GM19099 (cell line): ENCODE data around the gene PPM1L.

Experiments
- POLR2A ChIP-seq: IDR thresholded peaks from 3 replicates; pipeline ENCODE4 v1.6.1; 2011; ENCODE audit warnings: low read depth; ENCODE audit not compliant: insufficient read length; ENCODE audit errors: extremely low read depth

Gene PPM1L

GRCh38 chr3:160754855-160755747, 930 bp upstream of the PPM1L start:
- TF ChIP-seq POLR2A: peak; percentile 62

GRCh38 chr3:160757233-160758106, 1.4 kb downstream of the PPM1L start:
- TF ChIP-seq POLR2A: no peak

- TF ChIP-seq POLR2A: no peak
These were observed 3.0 kb downstream of the PPM1L start for GRCh38 chr3:160758929-160759577.

GRCh38 chr3:160763073-160763472, 7.0 kb downstream of the PPM1L start:
- TF ChIP-seq POLR2A: no peak

- TF ChIP-seq POLR2A: no peak
These were observed 9.2 kb downstream of the PPM1L start for GRCh38 chr3:160765211-160765610.

GRCh38 chr3:160768031-160768430, 12.0 kb downstream of the PPM1L start:
- TF ChIP-seq POLR2A: no peak

- TF ChIP-seq POLR2A: no peak
These were observed 12.9 kb downstream of the PPM1L start for GRCh38 chr3:160768918-160769317.

- TF ChIP-seq POLR2A: no peak
These were observed 15.9 kb downstream of the PPM1L start for GRCh38 chr3:160771811-160772459.

- TF ChIP-seq POLR2A: no peak
These were observed 17.7 kb downstream of the PPM1L start for GRCh38 chr3:160773722-160774121.

- TF ChIP-seq POLR2A: no peak
These were observed 18.1 kb downstream of the PPM1L start for GRCh38 chr3:160774172-160774571.

GRCh38 chr3:160778480-160778879, 22.4 kb downstream of the PPM1L start:
- no peak for TF ChIP-seq POLR2A

- TF ChIP-seq POLR2A: no peak
These were observed 23.0 kb downstream of the PPM1L start for GRCh38 chr3:160779040-160779439.

GRCh38 chr3:160780245-160780644, 24.2 kb downstream of the PPM1L start:
- TF ChIP-seq POLR2A: no peak

- TF ChIP-seq POLR2A: no peak
These were observed 25.4 kb downstream of the PPM1L start for GRCh38 chr3:160781402-160781801.

GRCh38 chr3:160781863-160782262, 25.8 kb downstream of the PPM1L start:
- no peak for TF ChIP-seq POLR2A
